Upper lobe of left lung (tissue), 4 donors: ENCODE results near the gene RABEPK.

Experiments
- CTCF ChIP-seq, 6 experiments: fragments of 450-650 bp in 4 of 6; fragments of 200-600 bp in 2 of 6; sonication (generic) in 2 of 6; IDR thresholded peaks; one replicate each; pipeline ENCODE4 v1.5.1; 2016 to 2019; ENCODE audit warnings: antibody characterized with exemption in 6 of 6
- EP300 ChIP-seq, 4 donors: sonication (generic); formaldehyde crosslinking; IDR thresholded peaks; one replicate each; pipeline ENCODE4 v1.5.1; 2017; ENCODE audit warnings: antibody characterized with exemption in 4 of 4, control low read depth in 2 of 4
- POLR2A ChIP-seq, 4 donors: fragments of 450-650 bp; IDR thresholded peaks; one replicate each; pipeline ENCODE4 v1.5.1; 2016 to 2017; ENCODE audit warnings: antibody characterized with exemption in 4 of 4, mild to moderate bottlenecking in 2 of 4

GRCh38 chr9:125214186-125214585 lies 13.8 kb downstream of the RABEPK start:
- TF ChIP-seq EP300 (IDR thresholded peaks at IDR 0.05) (no peak), CTCF (IDR thresholded peaks at IDR 0.05) (no peak), POLR2A (IDR thresholded peaks at IDR 0.05) (no peak)
